GM19463 (cell line): Measurements from ENCODE around the gene KIAA1671.
"Not testable (repeated sequence)": the region's sequence is repeated elsewhere in the genome, so short reads cannot be mapped to it uniquely, and the experiment has no call there.

Experiments
- ATAC-seq: cut with Tn5 transposase; IDR thresholded peaks from one replicate; pipeline ENCODE4 v1.9.1; 2021; ENCODE audit warnings: mild to moderate bottlenecking, moderate library complexity; ENCODE audit not compliant: unreplicated experiment

The KIAA1671 gene

GRCh38 chr22:24951942-24952836 lies at the start of gene KIAA1671:
Gene KIAA1671, plus strand, starts transcription at chr22:24952716. Its CDS starts 75,284 bp downstream, at chr22:25028000.
- peak; percentile 62 for ATAC-seq

DNA sequence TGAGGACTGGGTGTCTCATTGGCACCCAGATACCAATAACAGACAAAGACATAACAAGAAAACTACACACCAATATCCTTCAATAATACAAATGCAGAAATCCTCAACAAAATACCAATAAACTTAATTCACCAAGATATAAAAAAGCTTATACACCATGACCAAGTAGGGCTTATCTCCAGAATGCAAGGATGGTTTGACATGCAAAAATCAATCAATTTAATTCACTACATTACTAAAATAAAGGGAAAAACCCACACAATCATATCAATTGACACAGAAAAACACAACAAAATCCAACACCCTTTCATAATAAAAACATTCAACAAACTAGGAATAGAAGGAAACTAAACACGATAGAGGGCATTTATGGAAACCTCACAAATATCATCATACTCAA lies 46.6 kb upstream of the KIAA1671 start:
- ATAC-seq = no peak

GRCh38 chr22:24907101-24907500 lies 45.4 kb upstream of the KIAA1671 start:
- ATAC-seq = not testable (repeated sequence)

- ATAC-seq = no peak
These were observed 32.5 kb upstream of the KIAA1671 start for GRCh38 chr22:24920029-24920428.

DNA sequence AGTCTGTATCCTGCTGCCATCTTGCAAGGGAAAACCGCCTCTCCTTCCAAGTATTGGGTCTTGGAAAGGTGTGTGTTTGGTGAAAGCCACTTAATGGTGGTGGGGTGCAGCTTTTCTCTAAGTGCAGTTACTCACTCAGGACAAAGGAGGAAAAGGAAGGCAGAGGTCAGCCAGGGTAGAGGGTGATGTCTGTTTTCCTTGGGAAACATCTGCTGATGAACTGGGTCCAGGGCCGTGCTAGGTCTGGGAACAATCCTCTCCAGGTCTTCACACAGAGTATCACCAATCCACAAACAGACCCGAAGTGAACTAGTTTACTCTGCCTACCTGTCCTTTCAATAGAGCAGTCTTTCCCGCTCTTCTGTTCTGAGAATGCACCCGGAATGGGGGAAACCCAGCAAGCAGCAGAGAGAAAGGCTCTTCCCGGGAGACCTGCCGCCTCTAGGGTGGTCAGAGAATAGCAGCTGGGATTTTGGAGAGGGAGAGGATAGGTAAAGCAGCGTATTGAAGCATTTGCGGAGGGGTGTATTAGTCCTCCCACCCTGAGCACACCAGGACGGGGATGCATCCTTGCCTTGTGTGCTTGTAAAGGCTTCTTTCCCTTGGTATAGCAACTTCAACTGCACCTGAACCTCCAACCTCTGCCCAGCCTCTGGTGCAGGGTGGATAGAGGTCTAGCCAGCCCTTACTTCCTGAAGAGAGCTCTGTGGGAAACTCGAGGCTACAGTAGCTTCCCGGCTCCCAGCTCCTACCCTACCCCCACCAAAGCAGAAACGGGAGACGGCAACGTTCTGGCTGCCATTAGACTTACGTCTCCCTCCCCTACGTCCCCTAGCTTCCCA lies 26.7 kb upstream of the KIAA1671 start:
- ATAC-seq = no peak

DNA sequence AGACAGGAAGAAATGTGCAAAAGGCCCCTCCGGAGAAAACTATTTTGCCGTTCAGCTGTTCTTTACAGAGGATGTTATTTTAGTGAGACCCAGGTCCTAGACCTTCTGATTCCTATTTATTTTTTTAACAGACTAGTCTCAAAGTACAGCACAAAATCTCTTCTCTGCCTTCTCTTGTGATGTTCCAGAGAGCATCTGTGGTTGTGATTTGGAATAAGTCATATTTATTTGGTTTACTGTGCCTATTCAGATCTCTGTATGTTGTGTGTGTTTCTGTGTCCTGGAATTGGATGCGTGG lies 26.1 kb upstream of the KIAA1671 start:
- ATAC-seq = no peak

DNA sequence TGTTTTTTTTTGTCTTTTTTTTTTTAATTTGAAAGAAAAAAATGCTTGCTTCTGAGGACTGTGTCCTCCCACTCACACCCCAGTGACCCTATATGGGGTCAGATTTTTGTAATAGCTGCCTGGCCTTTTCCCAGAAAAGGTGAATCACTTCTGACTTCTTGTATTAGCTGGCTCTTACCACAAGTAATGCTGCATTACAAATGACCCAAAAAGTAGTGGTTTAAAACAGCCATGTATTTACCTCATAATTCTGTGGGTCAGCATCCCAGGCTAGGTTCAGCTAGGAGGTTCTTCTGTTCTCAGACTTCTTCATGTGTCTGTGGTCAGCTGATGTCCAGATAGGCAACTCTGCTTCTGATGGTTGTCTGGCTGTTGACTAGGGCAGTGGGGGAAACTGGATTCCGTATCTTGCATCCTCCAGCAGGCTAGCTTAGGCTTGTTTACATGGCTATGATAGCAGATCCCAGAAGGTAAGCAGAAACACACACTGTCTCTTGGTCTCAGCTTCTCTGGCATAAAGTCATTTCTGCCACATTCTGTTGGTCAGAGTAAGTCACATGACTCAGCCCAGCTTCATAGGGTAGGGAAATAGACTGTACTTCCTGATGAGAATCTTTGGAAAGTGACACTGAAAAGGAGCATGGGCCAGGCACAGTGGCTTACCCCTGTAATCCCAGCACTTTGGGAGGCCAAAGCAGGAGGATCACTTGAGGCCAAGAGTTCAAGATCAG lies 25.5 kb upstream of the KIAA1671 start:
- ATAC-seq = no peak

- ATAC-seq = no peak
These were observed 24.2 kb upstream of the KIAA1671 start for GRCh38 chr22:24928322-24928721.

- ATAC-seq = no peak
These were observed 21.8 kb upstream of the KIAA1671 start for GRCh38 chr22:24930678-24931077.

- no peak for ATAC-seq
These were observed 16.6 kb upstream of the KIAA1671 start for GRCh38 chr22:24935771-24936483.

- ATAC-seq = no peak
These were observed 15.4 kb upstream of the KIAA1671 start for GRCh38 chr22:24937114-24937513.

DNA sequence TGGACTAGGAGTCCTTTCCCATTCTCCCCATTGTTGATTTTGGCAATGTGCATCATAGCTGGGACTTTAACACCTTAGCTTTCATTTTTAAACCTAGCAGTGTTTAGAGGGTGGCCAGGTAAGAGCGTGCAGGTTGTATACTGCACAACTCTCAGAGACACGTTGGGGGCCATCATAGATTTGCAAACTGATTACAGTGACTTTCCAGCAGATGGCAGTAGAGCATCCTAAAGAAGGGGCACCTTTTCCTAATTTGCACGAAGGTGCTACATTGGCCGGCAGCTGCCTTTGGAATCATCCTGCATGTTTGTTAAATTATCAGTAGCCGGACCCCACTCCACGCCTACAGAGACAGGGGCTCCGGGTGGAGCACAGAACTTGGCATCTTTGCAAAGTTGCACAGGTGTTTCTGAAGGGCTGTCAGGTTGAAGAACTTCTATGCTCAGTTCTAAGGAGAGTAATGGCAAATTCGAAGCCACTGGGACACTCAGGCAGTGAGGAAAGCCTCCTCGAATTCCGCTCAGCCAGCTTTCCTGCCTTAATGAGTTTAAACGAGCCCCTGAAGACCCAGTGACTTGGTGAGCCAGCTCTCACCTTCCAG lies 13.7 kb upstream of the KIAA1671 start:
- no peak for ATAC-seq

DNA sequence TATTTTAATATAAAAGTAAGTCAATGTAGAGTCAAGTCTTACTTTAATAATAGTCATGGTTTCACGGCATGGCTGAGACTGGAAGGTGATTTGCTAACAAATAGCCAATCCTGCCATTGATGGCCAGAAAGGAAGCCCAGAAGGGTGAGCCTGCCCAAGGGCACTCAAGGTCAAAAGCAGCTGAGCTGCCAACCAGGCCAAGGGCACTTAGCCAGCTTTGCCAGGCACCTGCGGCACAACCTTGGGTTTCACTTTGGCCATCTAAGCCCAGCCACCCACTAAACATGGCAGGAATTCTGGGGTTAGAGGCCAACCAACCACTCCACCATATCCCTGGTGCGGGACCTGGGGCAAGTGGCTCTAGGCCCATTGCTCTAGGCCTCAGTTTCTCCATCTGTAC lies 10.2 kb upstream of the KIAA1671 start:
- ATAC-seq = no peak

GRCh38 chr22:24944217-24944937 lies 8.1 kb upstream of the KIAA1671 start:
- ATAC-seq = no peak

GRCh38 chr22:24945430-24945829 lies 7.1 kb upstream of the KIAA1671 start:
- no peak for ATAC-seq

GRCh38 chr22:24947383-24947782 lies 5.1 kb upstream of the KIAA1671 start:
- ATAC-seq = no peak

GRCh38 chr22:24947881-24948280 lies 4.6 kb upstream of the KIAA1671 start:
- ATAC-seq = no peak

- no peak for ATAC-seq
These were observed 3.9 kb upstream of the KIAA1671 start for GRCh38 chr22:24948356-24949202.
